ENCODE results near the gene ZBTB20. TPM values are rescaled to one million over a fixed set of nuclear protein-coding genes. Genes with fewer than 3 reads are reported as not detected.

The ZBTB20 gene
- total and polyA plus RNA-seq, 2 of the 4 experiments (the other 2 are of a cell fraction), result 0.75 to 14.7 TPM

GRCh38 chr3:114694251-114694650 lies 452.8 kb downstream of the ZBTB20 start:
- Histone ChIP-seq H4K91ac (ENCODE audit: insufficient read depth, low read depth, low read length) (no peak overlapping the region), H3K4ac (ENCODE audit: low read depth, low read length) (no peak overlapping the region), H3K4me3 (ENCODE audit: insufficient read depth, low read depth, low read length) (no peak overlapping the region), H2AFZ (replicated peaks; ENCODE audit: low read length, poor library complexity) (no peak overlapping the region), H3K23ac (ENCODE audit: low read depth, low read length) (no peak overlapping the region), H3K79me1 (ENCODE audit: low read depth in 1 of 2, low read length in 2 of 2) (no peaks in the 10 kb centered on the region), H3K14ac (replicated peaks; ENCODE audit: low read depth, low read length) (no peak overlapping the region), H2AK9ac (replicated peaks; ENCODE audit: low read depth, low read length, poor library complexity) (no peak overlapping the region), H2AK5ac (ENCODE audit: low read depth, low read length) (no peak overlapping the region), H3K27ac (ENCODE audit: insufficient read depth, low read length) (no peak overlapping the region), H3K4me2 (ENCODE audit: low read depth, low read length) (no peak overlapping the region), H3K9me1 (ENCODE audit: insufficient read depth, low read length) (no peaks in the 10 kb centered on the region), H2BK15ac (ENCODE audit: low read depth, low read length) (no peak overlapping the region), H4K5ac (ENCODE audit: low read depth, low read length) (no peak overlapping the region), H4K20me1 (ENCODE audit: insufficient read depth, low read length) (no peaks in the 10 kb centered on the region), H2BK120ac (ENCODE audit: low read depth, low read length) (no peak overlapping the region), H3K18ac (ENCODE audit: low read depth, low read length) (no peak overlapping the region), H3K56ac (ENCODE audit: extremely low read depth, insufficient read depth, low read length) (no peak overlapping the region), H2BK5ac (ENCODE audit: low read depth, low read length, poor library complexity, severe bottlenecking) (no peak overlapping the region), H3K4me1 (ENCODE audit: control insufficient read depth, insufficient read depth, low read length) (no peaks in the 10 kb centered on the region), H3K9me3 (ENCODE audit: control insufficient read depth, insufficient read depth, low read length) (no peaks in the 10 kb centered on the region), H4K8ac (ENCODE audit: low read depth in 2 of 2, low read length in 2 of 2) (no peak overlapping the region), H2BK20ac (ENCODE audit: low read depth, low read length) (no peak overlapping the region), H3K9ac (ENCODE audit: low read depth, low read length) (no peak overlapping the region), H3K36me3 (ENCODE audit: control insufficient read depth, insufficient read depth, low read length) (no peaks in the 10 kb centered on the region), H3K27me3 (ENCODE audit: control insufficient read depth, insufficient read depth, low read length) (no peaks in the 10 kb centered on the region)
- in situ Hi-C loops (cut with MboI; ENCODE audit: low sequenced_read_pairs) (no loop called here), dilution Hi-C loops (cut with HindIII; ENCODE audit: low sequenced_read_pairs, unreplicated experiment) (no loop called here), intact Hi-C loops (cut with micrococcal nuclease) (no loop called here)
- WGBS, 2 experiments (ENCODE audit: extremely low coverage in 2 of 2, insufficient read length in 1 of 2), result no CpG with 5 or more reads among the region's 1 CpG
- POLR2A ChIA-PET (ENCODE audit: unreplicated experiment), result no interaction called here
- CTCF ChIA-PET, result no interaction called here
- TF ChIP-seq CHD1 (IDR thresholded peaks at IDR 0.05; ENCODE audit: low read depth, low read length) (no peak), MAZ (IDR thresholded peaks at IDR 0.05; ENCODE audit: borderline replicate concordance, low read depth, low read length) (no peak), CEBPB (IDR thresholded peaks at IDR 0.05; ENCODE audit: low read depth, low read length) (no peak), ELK1 (IDR thresholded peaks at IDR 0.05; ENCODE audit: borderline replicate concordance, low read depth, low read length) (no peak), MXI1 (IDR thresholded peaks at IDR 0.05; ENCODE audit: borderline replicate concordance, low read depth, low read length) (no peak), SMC3 (IDR thresholded peaks at IDR 0.05; ENCODE audit: low read depth, low read length) (no peak), BHLHE40 (IDR thresholded peaks at IDR 0.05; ENCODE audit: low read depth, low read length) (no peak)
- TF ChIP-seq, protein P1, sequence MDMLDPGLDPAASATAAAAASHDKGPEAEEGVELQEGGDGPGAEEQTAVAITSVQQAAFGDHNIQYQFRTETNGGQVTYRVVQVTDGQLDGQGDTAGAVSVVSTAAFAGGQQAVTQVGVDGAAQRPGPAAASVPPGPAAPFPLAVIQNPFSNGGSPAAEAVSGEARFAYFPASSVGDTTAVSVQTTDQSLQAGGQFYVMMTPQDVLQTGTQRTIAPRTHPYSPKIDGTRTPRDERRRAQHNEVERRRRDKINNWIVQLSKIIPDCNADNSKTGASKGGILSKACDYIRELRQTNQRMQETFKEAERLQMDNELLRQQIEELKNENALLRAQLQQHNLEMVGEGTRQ (IDR thresholded peaks at IDR 0.05; ENCODE audit: low read depth, low read length), result no peak
- ATAC-seq (ENCODE audit: low read depth) (no peak), DNase-seq (no peak)
- BruUV-seq (replicated peaks), result no TSS peak

Measured in IMR-90 (cell line).